ENCODE data around the gene EHBP1.
"Not testable (repeated sequence)": the region's sequence is repeated elsewhere in the genome, so short reads cannot be mapped to it uniquely, and the experiment has no call there.

The EHBP1 gene

DNA sequence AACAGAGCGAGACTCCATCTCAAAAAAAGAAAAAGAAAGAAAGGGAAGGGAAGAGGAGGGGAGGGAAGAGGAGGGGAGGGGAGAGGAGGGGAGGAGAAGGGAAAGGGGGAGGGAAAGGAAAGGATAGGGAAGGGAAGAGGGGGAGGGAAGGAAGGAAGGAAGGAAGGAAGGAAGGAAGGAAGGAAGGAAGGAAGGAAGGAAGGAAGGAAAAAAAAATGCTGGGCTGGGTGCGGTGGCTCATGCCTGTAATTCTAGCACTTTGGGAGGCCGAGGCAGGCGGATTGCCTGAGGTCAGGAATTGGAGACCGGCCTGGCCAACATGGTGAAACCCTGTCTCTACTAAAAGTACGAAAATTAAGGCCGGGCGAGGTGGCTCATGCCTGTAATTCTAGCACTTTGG is 314.2 kb downstream of the EHBP1 start:
- not testable (repeated sequence) for DNase-seq (ENCODE audit: low read depth)

DNA sequence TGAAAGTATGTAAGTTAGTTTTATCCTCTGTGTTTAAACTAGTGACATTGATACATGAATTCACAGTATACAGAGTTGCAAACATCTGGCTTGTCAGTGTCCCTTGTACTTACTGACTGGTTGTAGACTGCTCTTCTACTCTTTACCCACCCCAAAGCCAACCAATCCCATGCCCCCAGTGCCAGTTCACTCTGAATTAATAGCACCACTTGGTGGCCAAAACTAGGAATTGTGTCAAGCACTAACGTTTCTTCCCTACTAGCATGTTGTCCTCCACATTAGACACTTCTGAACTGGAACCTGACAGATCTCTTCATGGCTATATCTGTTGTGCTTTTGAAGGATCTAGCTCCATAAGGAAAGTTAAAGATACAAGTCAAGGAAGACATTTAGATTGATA is 317.9 kb downstream of the EHBP1 start:
- no peak for DNase-seq (ENCODE audit: low read depth)

DNA sequence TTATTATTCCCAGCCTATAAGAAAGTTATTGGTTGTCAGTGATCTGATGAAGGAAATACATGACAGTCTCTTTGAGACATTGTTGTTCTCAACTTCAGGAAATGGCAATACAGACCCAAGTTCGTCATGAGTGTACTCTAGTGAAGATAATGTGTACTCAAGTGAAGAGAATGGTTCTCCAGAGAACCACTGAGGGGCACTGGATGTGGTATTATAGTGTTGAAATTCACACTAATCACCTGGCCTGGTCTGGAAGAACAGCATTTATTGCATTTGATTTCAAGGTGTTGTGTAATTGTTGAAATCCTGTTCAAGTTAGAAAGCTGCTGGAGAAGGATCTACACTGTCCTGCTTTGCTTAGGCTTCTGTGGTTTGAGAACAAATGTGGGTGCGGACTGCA is 321.7 kb downstream of the EHBP1 start:
- DNase-seq (ENCODE audit: low read depth): no peak

DNA sequence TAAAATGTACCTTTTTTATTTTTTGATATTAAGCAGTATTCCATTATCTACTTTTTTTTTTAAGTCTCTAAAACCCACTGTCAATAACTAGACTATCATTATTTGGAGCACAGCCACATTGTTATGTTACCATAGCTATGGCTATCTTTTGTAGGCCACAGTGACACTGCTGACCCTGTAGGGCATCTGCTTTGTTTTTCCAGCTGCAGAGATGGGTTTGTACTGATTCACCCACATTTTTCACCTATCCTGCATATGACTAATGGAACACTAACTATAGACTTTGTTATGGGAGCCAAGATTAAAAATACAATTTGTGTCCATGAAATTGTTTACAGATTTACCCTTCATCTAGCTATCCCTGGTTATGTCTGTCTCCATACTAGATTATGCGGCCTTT is 323.5 kb downstream of the EHBP1 start:
- no peak for DNase-seq (ENCODE audit: low read depth)

DNA sequence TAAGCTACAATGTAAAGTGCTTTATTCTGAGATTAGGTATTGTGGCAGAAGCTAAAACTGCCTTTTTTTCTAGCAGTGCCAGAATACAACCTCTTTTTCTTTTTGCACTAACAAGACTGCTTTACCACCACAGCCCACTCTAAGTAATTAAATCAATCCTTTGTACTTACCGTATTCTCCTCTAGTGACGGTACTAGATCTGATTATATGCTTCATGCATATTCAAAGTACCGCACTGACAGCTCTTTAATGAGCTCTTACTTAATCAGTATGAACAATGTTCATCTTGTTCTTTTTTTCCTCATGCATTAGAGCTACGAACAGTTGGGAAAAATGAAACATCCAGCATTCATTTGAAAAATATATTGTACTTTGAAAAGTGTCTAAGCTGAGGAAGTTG is 329.0 kb downstream of the EHBP1 start:
- no peak for DNase-seq (ENCODE audit: low read depth)

DNA sequence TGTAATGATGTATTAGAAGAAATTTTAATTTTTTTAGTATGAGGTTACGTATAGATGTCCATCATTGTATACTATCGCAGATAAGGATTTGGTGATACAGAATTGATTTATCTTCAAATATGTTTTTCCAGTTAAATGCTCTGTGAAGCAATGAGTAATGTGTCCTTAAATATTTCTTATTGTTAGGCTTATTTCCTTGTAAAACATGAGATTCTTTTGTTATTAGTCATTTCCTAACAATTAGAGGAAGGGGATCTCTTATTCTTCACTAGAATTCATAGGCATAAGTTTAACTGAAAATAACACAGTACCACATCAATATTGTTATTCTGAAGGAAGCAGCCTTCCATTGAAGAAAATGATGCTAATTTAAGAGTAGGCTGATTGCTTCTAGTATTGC is 329.7 kb downstream of the EHBP1 start:
- DNase-seq (ENCODE audit: low read depth): no peak

DNA sequence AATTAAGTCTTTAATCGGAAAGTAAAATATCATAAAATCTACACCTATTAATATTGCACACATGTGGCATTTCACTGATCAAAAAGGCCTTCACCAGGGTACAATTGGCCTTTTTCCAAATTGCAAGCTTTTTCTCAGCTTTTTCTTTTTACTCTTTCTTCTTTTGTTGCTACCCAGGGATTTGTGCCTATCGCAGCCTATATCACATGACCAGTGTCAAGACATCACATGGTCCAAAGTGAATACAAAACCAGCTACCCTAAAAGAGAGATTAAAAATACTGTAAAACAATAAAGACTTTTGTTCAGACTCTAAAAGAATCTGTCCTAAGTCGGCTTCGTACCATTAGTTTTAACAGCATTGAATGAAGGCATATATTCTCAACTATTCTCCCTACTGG is 330.1 kb downstream of the EHBP1 start:
- DNase-seq (ENCODE audit: low read depth): no peak

DNA sequence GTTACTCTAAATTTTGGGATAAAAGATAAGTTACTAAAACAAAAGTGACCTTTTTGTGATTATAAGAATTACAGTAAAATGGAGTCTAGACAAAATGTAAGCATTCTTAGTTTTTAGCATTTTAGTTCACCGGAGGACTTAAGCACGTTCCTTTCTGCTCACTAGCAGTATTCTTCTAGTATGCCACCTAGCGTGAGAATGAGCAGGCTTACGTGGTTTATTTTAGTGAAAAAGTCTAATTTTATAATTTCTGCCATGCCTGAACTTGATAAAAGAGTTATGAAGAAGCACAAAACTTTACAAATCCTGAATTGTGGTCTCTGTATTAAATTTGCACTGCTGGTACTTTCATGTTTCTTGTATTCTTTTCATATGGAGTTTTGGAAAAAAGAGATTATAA is 332.5 kb downstream of the EHBP1 start:
- DNase-seq (ENCODE audit: low read depth): no peak

DNA sequence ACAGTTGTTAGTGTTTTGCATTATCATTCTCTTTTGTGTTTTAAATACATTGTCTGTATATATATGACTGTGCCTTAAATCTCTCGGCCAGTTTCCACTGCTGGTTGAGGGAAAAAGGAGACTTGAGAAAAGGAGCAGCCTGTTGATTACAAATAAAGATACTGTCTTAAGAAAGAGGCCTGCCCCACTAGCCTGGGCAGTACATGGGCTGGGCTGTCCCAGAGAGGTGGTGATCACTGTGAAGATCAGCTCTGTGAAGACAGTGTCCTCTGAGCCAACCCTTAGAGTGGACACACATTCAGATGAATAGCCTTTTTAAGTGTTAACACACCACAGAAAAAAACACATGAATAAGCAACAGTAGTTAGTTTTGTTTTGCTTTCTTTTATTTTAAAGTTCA is 335.1 kb downstream of the EHBP1 start:
- DNase-seq (ENCODE audit: low read depth): no peak

DNA sequence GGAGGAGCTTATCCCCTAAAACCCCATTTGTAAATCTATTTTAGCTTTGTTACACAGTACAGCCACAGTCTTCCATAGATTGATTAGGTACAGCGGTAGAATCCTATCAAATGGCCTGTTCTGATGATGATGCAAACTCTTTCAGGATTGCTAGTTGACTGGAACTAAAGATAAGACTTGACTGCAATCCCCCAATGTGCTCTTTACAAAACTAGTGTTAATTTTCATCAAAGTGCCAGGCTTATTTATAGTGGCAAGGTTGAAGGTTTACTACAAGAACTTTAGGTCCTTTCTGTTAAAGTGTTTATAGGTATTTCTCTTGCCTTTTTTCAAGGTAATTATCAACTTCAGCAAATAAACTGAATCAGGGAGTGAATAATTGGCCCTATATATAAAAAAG is 336.1 kb downstream of the EHBP1 start:
- DNase-seq (ENCODE audit: low read depth): no peak

DNA sequence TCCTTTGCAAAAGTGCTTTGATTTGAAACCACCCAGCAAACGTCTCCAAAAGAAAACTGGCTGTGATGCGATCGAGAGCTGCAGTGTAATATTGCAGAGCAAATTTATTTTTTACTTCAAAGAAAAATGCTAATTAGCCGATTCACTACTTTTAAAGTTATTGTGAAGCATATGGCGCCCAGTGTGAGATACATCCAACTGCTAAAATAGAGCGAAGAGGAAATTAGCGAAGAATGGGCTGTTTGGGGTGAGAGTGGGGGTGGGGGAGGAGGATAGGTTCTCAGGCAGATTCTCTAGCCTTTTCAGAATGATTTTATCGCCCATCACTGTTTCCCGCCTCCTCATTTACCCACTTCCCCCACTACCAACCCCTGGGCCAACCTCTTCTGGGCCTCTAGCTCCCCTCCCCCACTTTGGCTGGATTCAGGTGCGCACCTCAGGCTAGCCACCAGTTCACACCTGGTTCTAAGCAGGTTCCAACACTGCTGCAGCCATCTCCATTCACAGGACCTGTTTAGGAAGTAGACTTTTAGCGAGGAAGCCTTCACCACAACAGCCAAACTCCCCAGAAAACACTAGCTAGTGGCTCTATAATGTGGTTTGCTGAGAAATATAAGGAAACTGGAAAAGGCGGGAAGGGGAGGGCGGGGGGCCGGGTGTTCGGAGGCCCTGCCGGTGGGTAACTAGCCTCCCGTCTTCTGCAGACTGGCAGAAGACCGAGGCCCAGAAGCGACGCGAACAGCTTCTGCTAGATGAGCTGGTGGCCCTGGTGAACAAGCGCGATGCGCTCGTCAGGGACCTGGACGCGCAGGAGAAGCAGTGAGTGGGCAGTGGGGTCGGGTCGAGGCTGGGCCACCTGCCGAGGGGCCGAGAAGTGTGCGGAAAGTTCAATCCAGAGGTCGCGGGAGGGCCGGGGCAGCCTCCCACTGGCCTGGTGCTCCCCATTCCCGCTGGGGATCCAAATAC is 339.1 kb downstream of the EHBP1 start:
- no peak for DNase-seq (ENCODE audit: low read depth)

DNA sequence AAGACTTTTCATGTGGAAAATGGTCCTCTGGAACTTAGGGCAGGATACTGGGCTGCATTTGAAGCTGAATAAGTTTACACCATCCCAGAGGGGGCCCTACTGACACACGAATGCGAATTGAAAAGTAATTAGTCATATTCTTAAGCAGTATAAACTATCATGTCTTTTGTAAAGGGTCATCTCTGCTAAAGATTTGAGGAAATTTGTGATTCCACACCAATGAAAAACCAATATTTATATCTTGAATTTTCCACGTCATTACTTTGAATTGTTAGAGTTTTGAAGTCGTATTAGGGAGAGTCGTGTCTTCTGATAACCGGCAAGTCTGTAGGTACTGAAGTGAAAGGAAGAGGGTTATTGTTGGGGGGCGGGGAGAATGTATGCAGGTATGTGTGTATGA is 341.0 kb downstream of the EHBP1 start:
- no peak for DNase-seq (ENCODE audit: low read depth)

DNA sequence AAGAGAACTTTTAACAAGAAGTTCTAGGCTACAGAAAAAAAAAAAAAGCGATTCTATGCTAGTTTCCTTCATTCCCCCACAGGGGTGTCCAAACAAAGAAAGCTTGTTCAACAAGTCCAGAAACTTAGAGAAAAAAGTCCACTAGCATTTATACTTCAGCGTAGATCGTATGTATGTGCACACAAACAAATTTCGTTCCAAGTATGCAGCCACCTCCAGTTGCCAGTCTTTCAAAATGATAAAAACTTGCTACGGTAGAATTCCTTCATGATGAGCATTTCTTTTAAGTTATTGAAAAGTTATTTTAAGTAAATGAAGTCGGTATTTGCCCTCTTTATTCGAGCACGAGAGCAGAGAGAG is 341.4 kb downstream of the EHBP1 start:
- no peak for DNase-seq (ENCODE audit: low read depth)

DNA sequence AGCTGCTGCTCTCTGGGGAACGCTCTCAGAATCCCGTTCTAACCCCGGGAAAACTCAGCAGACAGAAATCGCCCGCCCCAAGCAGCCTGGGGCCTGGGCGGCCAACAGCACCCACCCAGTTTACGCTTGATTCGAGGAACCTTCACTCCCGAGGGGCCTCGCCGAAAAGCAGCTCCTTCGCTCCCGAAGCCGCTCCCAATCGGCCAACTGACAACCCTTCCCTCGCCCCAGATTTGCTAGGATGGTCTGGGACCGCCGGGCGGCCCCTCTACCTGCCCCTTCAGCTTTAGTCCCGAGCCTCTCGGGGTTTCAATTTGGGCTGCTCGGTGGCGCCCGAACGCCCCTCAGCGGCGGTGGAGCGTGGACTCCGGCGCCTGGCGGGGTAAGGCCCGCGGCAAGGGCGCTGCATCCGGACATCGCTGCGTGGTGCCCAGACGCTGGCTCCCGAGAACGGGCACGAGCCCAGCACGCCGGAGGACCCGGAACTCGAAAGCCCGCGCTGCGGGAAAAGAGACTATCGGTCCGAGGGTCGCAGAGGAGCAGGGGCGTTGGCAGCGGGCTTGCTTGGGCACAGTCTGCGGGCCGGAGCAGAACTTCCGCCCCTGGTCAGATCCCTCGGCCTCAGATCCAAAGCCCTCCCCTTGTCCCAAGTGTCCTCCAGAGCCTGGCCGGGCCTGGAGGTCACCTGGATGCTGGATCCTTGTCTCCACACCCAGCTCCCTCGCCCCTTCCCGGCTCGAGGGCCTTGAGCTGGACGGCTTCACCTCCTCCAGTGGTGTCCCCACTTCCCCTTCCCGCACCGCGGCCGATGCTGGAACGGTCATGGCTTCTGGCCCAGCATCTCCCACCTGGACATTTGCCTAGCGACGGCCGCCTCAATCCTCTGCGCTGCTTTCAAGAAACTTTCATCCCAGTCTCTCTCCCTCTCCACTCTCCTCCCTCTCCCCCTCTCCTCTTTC is 342.1 kb downstream of the EHBP1 start:
- no peak for DNase-seq (ENCODE audit: low read depth)

DNA sequence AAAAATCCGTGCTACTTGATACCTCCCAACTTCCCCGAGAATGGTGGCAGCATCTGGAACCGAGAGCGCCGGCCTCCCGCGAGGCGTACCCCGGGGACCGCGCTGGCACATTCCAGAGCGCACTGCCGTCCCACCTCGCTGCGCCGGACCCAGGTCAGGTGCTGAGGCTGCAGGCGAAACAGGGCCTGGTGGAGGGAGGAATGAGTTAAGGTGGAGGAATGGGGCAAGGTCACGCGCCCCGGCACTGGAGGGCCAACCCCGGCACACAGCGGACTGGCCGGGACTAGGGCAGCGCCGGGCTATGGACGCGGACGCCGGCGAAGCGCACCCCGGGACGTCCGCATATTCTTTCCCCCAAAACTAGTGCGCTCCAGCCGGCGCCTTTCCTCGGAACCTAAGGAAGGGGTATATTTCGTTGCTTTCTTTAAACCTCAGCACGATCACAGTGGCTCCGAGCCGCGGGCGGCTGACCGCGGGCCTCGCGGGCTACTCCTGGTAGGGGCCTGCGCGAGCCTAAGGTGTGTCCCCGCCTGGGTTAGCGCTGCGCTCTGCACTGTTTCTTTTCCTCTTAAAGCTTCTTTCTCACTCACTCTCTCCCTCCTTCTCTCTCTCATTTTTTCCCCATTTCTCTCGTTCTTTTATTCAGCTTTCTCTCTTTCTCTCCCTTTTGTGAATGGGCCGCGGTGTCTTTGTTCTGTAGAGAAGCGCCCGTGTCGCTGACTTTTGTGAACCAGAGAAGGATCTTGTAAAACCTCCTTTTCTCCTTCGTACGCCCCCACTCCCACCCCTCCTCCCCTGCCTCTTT is 343.1 kb downstream of the EHBP1 start:
- DNase-seq (ENCODE audit: low read depth): no peak

DNA sequence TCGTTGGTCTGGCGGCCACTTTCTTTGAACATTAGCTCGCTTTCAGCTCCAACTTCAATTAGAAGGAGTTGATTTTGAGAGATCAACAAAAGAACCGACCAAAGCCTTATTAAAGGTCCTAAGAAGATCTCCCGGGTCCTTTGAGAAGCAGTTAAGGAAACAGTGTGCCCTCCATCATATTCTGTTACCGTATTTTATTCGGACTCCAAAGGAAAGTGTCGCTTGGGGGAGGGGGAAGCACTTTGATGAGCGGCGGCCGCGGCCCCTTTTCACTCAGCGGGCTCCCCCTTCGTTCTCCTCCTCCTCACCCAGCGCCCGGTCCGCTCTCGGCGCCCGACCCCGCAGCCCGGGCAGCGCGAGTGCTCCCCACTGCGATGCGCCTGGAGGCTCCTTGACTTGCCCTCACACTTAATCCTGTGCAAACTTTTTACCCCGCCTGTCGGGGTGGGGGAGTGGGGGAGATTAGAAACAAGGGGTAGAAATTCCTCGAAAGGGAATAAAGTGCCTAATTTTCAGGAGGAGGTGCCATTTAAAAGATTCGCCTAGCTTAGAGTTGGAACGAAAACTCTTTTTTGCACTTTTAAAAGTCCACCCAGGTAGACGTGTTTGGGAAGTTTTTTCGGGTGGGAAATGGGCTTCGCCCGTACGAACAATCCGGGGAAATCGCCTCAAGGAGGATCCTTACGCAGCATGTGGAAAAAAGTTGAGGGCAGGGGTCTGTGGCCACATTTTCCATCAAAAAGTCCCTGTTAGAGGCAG is 343.9 kb downstream of the EHBP1 start:
- DNase-seq (ENCODE audit: low read depth): no peak

DNA sequence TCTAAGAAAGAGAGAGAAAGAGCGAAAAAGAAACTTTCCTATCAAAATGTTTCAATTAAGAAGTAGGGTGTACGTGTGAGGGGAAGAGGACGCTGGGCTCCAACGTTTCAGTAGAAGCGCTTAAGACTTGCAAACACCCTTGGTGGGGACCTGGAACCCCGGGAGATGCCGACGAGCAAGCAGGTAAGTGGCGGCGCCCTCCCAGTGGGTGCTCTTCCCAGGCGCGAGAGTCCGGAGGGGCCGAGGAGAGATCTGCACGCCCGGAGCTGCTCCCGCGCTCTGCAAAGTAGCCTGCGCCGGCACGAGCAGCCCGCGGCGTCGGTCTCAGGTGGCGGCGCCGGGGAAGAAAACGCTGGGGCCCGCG is 344.4 kb downstream of the EHBP1 start:
- DNase-seq (ENCODE audit: low read depth): no peak

DNA sequence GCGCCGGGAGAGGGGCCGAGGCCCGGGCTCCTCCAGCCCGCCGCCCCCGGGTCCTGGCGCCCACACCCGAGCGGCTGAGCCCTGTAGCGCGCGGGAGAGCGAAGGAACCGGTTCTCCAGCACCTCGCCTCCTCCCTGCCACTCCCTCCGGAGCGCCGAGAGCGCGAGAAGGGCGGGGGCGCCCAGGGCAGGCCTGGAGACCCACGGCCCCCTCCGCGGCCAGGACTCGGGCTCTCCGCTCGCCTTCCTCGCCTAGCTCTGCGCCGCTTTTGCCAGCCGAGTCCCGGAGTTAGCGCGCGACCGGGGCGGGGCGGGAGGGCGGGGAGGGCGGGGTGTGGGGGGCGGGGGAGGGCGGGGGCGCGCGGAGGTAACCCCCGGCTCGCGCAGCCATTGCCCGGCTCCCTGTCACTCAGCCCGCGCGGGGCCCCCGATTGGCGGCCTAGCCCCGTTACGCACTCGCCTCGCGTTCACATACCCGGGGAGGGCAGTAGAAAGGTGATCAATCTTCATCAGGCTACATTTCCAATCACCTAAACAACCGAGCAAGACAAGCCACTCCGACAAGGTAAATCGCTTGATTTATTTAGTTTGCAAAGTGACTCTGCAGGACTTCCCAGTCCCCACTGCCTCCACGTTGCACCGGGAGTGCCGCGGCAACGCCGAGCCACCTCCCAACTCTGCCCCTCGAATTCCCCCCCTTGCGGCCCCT is 345.0 kb downstream of the EHBP1 start, which contains the start of gene OTX1:
TSS of gene OTX1 (plus strand) at position 497 of the 708 bp plus-strand sequence. CDS start 2,161 bp downstream, outside the sequence.
- no peak for DNase-seq (ENCODE audit: low read depth)

DNA sequence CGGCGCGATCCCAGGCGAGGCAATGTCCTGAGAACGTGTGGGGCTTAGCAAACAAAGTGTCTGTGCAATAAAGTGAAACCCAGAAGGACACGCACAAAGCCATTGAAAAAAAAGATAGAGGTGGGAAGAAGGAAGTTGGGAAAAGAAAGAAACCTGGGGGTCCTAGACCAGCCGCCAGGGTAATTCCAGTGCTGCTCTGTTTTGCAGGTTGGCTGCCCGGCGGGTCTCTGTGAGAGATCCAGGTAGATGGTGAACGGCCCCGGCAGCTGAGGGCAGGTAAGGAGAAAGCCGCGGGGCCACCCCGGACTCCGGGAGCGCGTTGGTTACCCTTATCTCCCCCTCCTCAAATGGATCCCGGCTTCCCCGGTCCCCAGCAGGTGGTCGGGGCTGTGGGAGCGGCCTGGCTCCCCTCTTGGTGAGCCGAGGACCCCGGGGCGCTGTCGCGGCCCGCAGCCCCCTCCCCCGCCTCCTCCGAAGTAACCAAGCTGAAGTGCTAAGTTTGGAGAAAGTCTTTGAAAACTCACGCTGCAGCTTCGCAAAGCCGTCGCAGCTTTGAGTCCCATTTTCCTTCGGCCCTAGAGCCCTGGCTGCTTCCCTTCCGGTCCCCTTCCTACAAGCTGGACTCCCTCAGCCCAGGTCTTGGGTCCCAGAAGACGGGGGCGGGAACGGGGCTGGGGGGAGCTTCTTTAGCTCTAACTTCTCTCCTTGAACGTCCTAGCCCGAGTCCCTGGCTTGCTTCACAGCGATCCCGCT is 345.7 kb downstream of the EHBP1 start:
- no peak for DNase-seq (ENCODE audit: low read depth)

DNA sequence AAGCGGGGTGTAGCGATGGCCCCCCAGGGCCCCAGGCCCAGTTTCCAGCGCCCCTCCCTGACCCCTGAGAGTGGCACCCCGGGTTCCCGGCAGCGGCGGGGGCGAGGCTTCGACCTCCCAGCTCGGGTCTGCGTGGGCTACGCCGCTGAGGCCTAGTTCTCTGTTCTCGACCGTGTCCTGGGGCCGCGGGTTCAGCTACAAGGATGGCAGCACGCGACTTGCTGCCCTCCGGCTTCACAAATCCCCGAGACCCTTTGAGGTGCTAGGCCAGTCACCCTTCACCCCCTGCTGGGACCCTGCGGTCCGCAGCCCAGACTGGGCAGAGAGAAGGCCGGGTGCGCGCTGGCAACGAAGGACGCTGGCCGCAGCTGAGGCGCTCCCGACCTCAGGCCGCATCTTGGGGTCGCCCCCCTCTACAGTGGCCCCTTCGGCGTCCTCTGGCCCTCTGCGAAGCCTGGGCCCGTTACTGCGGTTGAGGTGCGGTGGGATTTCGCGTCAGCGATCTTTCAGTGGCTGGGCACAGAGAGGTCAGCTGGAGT is 346.4 kb downstream of the EHBP1 start:
- DNase-seq (ENCODE audit: low read depth): no peak

Measured in stimulated activated CD8-positive, alpha-beta memory T cell treated with anti-CD3 and anti-CD28 coated beads, Interleukin-15, amount 100 ng/mL, for 1 hour (primary cell).